Measurements from ENCODE around the gene FBXL7. TPM values are rescaled to one million over a fixed set of nuclear protein-coding genes. Genes with fewer than 3 reads are reported as not detected.

The FBXL7 gene
- total RNA-seq, 1 donor from 2014 or later: 16.2 TPM

GRCh38 chr5:15496886-15497285 is 3.1 kb upstream of the FBXL7 start:
- no peak for DNase-seq
- no peak for ATAC-seq (ENCODE audit: poor library complexity)
- intact Hi-C loops (cut with DNase I): no loop called here

GRCh38 chr5:15500325-15501001 is 483 bp downstream of the FBXL7 start:
- DNase-seq: peak; percentile 79
- peak; percentile 58 for ATAC-seq (ENCODE audit: poor library complexity)
- intact Hi-C loops (cut with DNase I): loop anchor here (10.0 kb wide), 1 partner anchor 294 kb away; no protein-coding TSS in a partner anchor

DNA sequence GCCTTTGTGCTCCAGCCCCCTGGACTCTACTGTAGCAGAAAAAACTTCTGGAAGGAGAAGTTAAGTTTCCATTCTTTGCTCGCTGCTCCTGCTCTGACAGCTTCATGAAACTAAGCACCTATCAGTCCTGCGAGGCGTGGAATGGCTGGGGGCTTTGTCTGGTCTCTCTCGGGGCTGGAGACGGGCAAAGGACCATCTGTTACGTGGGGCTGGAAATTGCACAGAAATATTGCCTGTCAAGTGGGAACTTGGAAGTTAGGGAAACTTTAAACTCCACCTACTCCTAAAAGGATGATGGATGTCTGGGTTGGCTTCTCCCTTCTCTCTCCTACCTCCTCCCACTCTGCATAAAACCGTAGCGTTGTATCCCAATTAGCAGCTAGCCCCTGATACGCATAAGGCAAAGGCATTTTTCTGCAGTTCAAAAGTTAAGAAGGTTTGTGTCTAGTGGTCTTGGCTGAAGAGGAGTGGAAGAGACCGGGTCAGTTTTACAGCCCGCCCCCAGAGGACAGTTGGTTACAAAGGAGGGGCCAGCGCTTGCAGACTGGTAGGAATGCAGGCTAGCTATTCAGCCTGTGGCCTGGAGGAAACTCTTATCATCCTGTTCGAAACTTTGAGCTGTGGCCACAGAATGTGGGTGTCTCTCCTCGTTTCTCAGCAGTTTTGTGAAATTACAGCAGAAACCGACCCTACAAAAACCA is 1.3 kb downstream of the FBXL7 start:
- DNase-seq: peak; percentile 61
- intact Hi-C loops (cut with DNase I): loop anchor here (10.0 kb wide), 1 partner anchor 294 kb away; no protein-coding TSS in a partner anchor
- peak; percentile 74 for ATAC-seq (ENCODE audit: poor library complexity)

- DNase-seq: no peak
- intact Hi-C loops (cut with DNase I): loop anchor here (10.0 kb wide), 1 partner anchor 293 kb away; no protein-coding TSS in a partner anchor
- ATAC-seq (ENCODE audit: poor library complexity): no peak
These were observed 2.2 kb downstream of the FBXL7 start for GRCh38 chr5:15502208-15502607.

DNA sequence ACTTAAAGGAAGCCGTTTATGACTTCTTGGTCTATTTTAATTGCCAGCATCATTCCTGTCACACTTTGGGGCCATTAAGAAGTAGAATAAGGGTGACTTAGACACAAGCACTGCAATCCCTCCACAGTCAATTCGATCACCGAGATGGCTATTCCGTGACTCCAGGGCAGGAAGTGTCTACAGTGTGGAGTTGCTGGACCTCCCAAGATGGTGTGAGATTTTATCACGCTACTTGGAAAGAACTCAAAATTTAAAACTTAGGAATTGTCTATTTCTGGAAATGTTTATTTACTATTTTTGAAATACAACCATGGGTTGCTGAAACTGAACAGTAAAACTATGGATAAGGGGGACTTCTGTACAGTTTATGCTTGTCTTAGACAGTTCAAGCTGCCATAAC is 6.2 kb downstream of the FBXL7 start:
- DNase-seq (no peak), ATAC-seq (ENCODE audit: poor library complexity) (no peak)
- intact Hi-C loops (cut with DNase I): loop anchor here (10.0 kb wide), 1 partner anchor 289 kb away; no protein-coding TSS in a partner anchor

- intact Hi-C loops (cut with DNase I): loop anchor here (10.0 kb wide), 1 partner anchor 288 kb away; no protein-coding TSS in a partner anchor
- ATAC-seq (ENCODE audit: poor library complexity): no peak
- no peak for DNase-seq
These were observed 6.9 kb downstream of the FBXL7 start for GRCh38 chr5:15506897-15507296.

GRCh38 chr5:15510092-15510491 is 10.1 kb downstream of the FBXL7 start:
- no peak for ATAC-seq (ENCODE audit: poor library complexity)
- intact Hi-C loops (cut with DNase I): no loop called here

DNA sequence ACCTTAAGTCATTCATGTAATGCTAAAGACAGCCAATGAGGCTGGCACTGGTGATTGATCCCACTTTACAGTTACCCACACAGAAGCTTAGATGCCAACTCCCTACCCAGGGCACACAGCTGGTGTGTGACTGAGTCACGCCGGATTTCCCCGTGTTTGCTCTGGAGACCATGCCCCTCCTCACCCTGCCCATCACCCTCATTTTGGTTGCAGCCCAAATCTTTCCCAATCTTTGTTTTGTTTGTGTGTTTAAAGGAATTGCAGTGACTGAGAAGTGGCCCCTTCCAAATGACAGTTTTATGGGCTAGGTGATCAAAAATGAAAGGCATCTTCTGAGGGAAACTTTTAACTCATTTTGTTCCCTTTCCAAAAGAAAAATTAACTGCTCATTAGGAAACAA is 10.9 kb downstream of the FBXL7 start:
- intact Hi-C loops (cut with DNase I): no loop called here
- no peak for DNase-seq
- ATAC-seq (ENCODE audit: poor library complexity): no peak

More at GRCh38 chr5:15510092-15510491, 10.1 kb downstream of the FBXL7 start:
- no peak for DNase-seq

DNA sequence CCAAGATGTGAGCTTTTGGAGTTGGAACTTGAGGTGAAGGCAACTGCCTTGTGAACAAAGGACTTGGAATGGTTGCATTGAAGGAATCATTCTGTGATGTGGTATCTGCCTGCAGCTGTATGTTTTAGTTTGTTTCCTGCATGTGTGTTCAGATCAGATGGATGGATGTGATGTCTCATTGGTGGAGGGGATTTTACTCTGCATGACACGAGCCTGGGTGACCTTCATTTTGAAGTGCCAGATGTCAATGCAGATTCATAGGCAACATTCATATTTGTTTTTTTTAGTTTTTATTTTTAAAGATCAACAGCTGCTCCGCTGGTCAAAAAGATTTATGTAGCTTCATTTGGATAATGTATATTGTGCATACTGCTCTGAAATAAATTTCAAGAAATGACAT is 13.5 kb downstream of the FBXL7 start:
- DNase-seq (no peak), ATAC-seq (ENCODE audit: poor library complexity) (no peak)
- intact Hi-C loops (cut with DNase I): no loop called here

GRCh38 chr5:15513911-15514310 is 13.9 kb downstream of the FBXL7 start:
- no peak for DNase-seq
- intact Hi-C loops (cut with DNase I): no loop called here
- ATAC-seq (ENCODE audit: poor library complexity): no peak

- intact Hi-C loops (cut with DNase I): no loop called here
- DNase-seq (no peak), ATAC-seq (ENCODE audit: poor library complexity) (no peak)
These were observed 15.2 kb downstream of the FBXL7 start for GRCh38 chr5:15515229-15515628.

DNA sequence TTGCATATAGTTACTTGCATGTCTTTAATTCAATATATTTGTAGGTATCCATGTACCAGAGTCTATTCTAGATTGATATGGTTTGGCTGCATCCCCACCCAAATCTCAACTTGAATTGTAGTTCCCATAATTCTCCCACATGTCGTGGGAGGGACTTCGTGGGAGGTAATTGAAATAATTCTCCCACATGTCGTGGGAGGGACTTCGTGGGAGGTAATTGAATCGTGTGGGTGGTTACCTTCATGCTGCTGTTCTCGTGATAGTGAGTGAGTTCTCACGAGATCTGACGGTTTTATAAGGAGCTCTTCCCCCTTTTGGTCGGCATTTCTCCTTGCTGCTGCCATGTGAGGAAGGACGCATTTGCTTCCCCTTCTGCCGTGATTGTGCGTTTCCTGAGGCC is 16.5 kb downstream of the FBXL7 start:
- intact Hi-C loops (cut with DNase I): no loop called here
- no peak for DNase-seq
- no peak for ATAC-seq (ENCODE audit: poor library complexity)

DNA sequence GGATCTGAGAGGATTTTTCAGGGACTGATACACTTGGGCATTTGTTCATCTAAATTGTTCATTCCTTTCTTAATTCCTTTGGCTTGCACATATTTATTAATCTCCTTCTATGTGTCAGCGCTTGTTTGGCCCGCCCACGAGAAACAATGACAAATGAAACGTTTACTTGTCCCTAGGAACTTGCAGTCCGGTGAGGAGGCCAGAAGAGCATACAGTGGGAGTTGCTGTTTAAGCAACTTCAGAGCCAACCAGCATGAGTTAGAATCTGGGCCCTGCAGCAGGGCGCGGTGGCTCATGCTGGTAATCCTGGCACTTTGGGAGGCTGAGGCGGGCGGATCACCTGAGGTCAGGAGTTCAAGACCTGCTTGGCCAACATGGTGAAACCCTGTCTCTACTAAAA is 18.8 kb downstream of the FBXL7 start:
- DNase-seq (no peak), ATAC-seq (ENCODE audit: poor library complexity) (no peak)
- intact Hi-C loops (cut with DNase I): no loop called here

- DNase-seq (no peak), ATAC-seq (ENCODE audit: poor library complexity) (no peak)
- intact Hi-C loops (cut with DNase I): no loop called here
These were observed 20.9 kb downstream of the FBXL7 start for GRCh38 chr5:15520856-15521255.

GRCh38 chr5:15521381-15522186 is 21.6 kb downstream of the FBXL7 start:
- DNase-seq (no peak), ATAC-seq (ENCODE audit: poor library complexity) (no peak)
- intact Hi-C loops (cut with DNase I): no loop called here

GRCh38 chr5:15522187-15522520 is 22.2 kb downstream of the FBXL7 start:
- intact Hi-C loops (cut with DNase I): no loop called here
- ATAC-seq (ENCODE audit: poor library complexity): no peak
- DNase-seq: no peak

- no peak for ATAC-seq (ENCODE audit: poor library complexity)
- no peak for DNase-seq
- intact Hi-C loops (cut with DNase I): no loop called here
These were observed 24.7 kb downstream of the FBXL7 start for GRCh38 chr5:15524712-15525111.

- ATAC-seq (ENCODE audit: poor library complexity): no peak
- no peak for DNase-seq
- intact Hi-C loops (cut with DNase I): no loop called here
These were observed 25.8 kb downstream of the FBXL7 start for GRCh38 chr5:15525703-15526275.

GRCh38 chr5:15526413-15526812 is 26.4 kb downstream of the FBXL7 start:
- DNase-seq: no peak
- intact Hi-C loops (cut with DNase I): no loop called here
- ATAC-seq (ENCODE audit: poor library complexity): no peak

Data from Right ventricle myocardium superior (tissue), 1 donor.